Tibial nerve (tissue), 4 donors: ENCODE results near the gene PCYT1A. TPM values are rescaled to one million over a fixed set of nuclear protein-coding genes. Genes with fewer than 3 reads are reported as not detected.
A peak's percentile ranks its signal among the peaks of the same experiment; 100 is the strongest.

Experiments used
- DNase-seq, 2 donors: peaks; one replicate each; pipeline ENCODE4 v3.0.0-alpha.2; 2019; ENCODE audit warnings: low spot score in 2 of 2
- H3K27ac ChIP-seq, 4 donors: fragments of 200-600 bp; sonication (generic) in 3 of 4; one replicate each; pipeline ENCODE4 v1.5.1; 2017 to 2019; ENCODE audit warnings: mild to moderate bottlenecking in 1 of 4
- H3K27me3 ChIP-seq, 2 donors: fragments of 200-600 bp; sonication (generic) in 1 of 2; one replicate each; pipeline versions ENCODE4 v1.5.1 to v1.6.0; 2017 to 2019
- H3K36me3 ChIP-seq, 3 donors: fragments of 200-600 bp; sonication (generic); one replicate each; pipeline ENCODE4 v1.5.1; 2018 to 2019
- H3K4me1 ChIP-seq, 4 donors: fragments of 200-600 bp; sonication (generic) in 3 of 4; one replicate each; pipeline ENCODE4 v1.5.1; 2017 to 2019
- H3K4me3 ChIP-seq, 4 donors: fragments of 200-600 bp; sonication (generic) in 3 of 4; one replicate each; pipeline ENCODE4 v1.5.1; 2017 to 2019; ENCODE audit warnings: mild to moderate bottlenecking in 1 of 4, moderate library complexity in 1 of 4
- H3K9me3 ChIP-seq, 4 donors: fragments of 200-600 bp; sonication (generic) in 3 of 4; one replicate each; pipeline ENCODE4 v1.5.1; 2017 to 2019
- EP300 ChIP-seq, 2 donors: sonication (generic); formaldehyde crosslinking; IDR thresholded peaks; one replicate each; pipeline ENCODE4 v1.6.1; 2017; ENCODE audit warnings: antibody characterized with exemption in 2 of 2, mild to moderate bottlenecking in 1 of 2
- POLR2A ChIP-seq, 2 donors: fragments of 450-650 bp; IDR thresholded peaks; one replicate each; pipeline ENCODE4 v1.6.1; 2017; ENCODE audit warnings: antibody characterized with exemption in 2 of 2, mild to moderate bottlenecking in 2 of 2, moderate library complexity in 2 of 2
- WGBS, 2 donors: methylation state at CpG; one replicate each; pipeline ENCODE4 v1.1.5; 2018; 5-methylcytosine and 5-hydroxymethylcytosine counted together
- total RNA-seq, 4 donors: library from RNA; depleted of rRNA; stranded (reverse); fragments of >200 nt; gene quantifications; one replicate each; pipeline ENCODE4 v1.1.0, GENCODE V29; 2016
- TF ChIP-seq, protein P1 (sequence below), 5 experiments: fragments of 200-600 bp in 3 of 5; fragments of 450-650 bp in 2 of 5; sonication (generic) in 3 of 5; IDR thresholded peaks; one replicate each; pipeline ENCODE4 v1.5.1; 2016 to 2019; ENCODE audit warnings: antibody characterized with exemption in 5 of 5, mild to moderate bottlenecking in 3 of 5, moderate library complexity in 2 of 5

Gene PCYT1A
- total RNA-seq, 4 donors from 2014 or later, result 51.9 to 98.1 (median 73.0) TPM

DNA sequence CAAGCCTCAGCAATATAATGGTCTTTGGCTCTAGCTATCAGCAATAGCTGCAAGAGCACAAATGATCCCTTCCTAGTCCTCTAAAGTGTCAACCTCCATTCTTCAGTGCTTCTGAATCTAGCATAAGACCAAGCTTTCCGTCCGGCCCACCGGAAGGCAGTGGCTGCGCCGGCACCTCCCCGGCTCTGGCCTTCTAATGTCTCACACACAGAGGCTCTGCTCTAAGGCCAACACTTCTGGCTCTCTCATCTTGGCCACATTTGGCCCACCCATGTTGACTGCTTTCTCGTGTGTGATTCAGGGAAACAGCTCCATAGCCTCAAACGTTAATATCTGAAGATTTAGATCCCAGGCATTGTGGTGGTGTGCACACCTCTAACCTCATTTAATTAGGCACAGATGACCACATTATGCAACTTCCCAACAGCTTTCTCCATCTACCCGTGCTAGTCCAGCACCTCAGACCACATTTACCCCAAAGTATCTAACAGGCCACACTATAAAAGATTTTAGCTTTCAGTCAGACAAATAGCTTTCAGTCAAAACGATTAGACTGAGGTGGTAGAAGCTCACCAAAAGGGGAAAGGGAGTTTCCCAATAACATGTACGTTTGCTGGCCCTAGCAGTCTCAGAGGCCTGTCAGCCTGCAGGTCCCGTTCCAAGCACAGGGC lies 51.9 kb downstream of the PCYT1A start:
- WGBS, 2 donors, result 59 to 62% methylated on average over 12 of the region's 12 CpGs
- TF ChIP-seq EP300 (IDR thresholded peaks at IDR 0.05), result no peak
- no peak for TF ChIP-seq POLR2A (IDR thresholded peaks at IDR 0.05)
- TF ChIP-seq, protein P1, sequence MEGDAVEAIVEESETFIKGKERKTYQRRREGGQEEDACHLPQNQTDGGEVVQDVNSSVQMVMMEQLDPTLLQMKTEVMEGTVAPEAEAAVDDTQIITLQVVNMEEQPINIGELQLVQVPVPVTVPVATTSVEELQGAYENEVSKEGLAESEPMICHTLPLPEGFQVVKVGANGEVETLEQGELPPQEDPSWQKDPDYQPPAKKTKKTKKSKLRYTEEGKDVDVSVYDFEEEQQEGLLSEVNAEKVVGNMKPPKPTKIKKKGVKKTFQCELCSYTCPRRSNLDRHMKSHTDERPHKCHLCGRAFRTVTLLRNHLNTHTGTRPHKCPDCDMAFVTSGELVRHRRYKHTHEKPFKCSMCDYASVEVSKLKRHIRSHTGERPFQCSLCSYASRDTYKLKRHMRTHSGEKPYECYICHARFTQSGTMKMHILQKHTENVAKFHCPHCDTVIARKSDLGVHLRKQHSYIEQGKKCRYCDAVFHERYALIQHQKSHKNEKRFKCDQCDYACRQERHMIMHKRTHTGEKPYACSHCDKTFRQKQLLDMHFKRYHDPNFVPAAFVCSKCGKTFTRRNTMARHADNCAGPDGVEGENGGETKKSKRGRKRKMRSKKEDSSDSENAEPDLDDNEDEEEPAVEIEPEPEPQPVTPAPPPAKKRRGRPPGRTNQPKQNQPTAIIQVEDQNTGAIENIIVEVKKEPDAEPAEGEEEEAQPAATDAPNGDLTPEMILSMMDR (IDR thresholded peaks at IDR 0.05), result no peak
- peak overlapping the region in 2 of 4 donors; percentile 56 to 59 for H3K27ac ChIP-seq

DNA sequence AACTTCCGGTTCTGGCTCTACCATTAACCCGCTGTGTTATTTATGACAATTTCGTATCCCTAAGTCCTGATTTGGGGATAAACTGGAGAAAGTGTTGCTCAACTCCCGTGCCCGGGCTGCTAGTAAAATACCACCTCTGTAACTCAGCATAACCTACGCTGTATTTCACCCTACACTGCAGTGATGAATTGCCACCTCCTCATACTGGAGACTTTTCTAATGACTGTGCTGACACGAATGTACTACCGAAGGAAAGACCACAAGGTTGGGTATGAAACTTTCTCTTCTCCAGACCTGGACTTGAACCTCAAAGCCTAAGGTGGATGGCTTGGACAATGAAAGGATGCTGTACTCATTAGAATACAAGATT lies 54.7 kb downstream of the PCYT1A start:
- Histone ChIP-seq H3K27ac (no peak overlapping the region), H3K27me3 (no peaks in the 10 kb centered on the region), H3K9me3 (no peaks in the 10 kb centered on the region), H3K4me1 (peaks cover 0 to 10% (median 0%) of the 10 kb centered on the region in 4 donors), H3K4me3 (no peak overlapping the region), H3K36me3 (peaks cover 0 to 30% (median 0%) of the 10 kb centered on the region in 3 donors)
- TF ChIP-seq EP300 (IDR thresholded peaks at IDR 0.05) (no peak), POLR2A (IDR thresholded peaks at IDR 0.05) (no peak)
- TF ChIP-seq, protein P1 (IDR thresholded peaks at IDR 0.05), result no peak
- 86 to 91% methylated on average over 8 of the region's 8 CpGs for WGBS, 2 donors
- DNase-seq, result no peak

More for the DNA sequence above, 51.9 kb downstream of the PCYT1A start:
- Histone ChIP-seq H3K4me3 (no peak overlapping the region), H3K9me3 (no peaks in the 10 kb centered on the region), H3K27me3 (no peaks in the 10 kb centered on the region), H3K4me1 (peaks cover 0 to 3% (median 0%) of the 10 kb centered on the region in 4 donors), H3K36me3 (peaks cover 0 to 57% (median 5%) of the 10 kb centered on the region in 3 donors)
- peak in 1 of 2 donors; percentile 26 for DNase-seq

- no peak for DNase-seq
- WGBS, 2 donors, result 91 to 95% methylated on average over 12 of the region's 12 CpGs
- no peaks in the 10 kb centered on the region for H3K9me3 ChIP-seq
- H3K4me3 ChIP-seq, result no peak overlapping the region
- peaks cover 0 to 15% (median 0%) of the 10 kb centered on the region in 4 donors for H3K4me1 ChIP-seq
- H3K27me3 ChIP-seq, result no peaks in the 10 kb centered on the region
- H3K36me3 ChIP-seq, result peaks cover 0 to 24% (median 0%) of the 10 kb centered on the region in 3 donors
- no peak for TF ChIP-seq POLR2A (IDR thresholded peaks at IDR 0.05)
- TF ChIP-seq EP300 (IDR thresholded peaks at IDR 0.05), result no peak
- TF ChIP-seq, protein P1 (IDR thresholded peaks at IDR 0.05), result no peak
- no peak overlapping the region for H3K27ac ChIP-seq
Observed at GRCh38 chr3:196232154-196232881, 55.2 kb downstream of the PCYT1A start.

- 42 to 56% methylated on average over 17 to 23 of the region's 24 CpGs for WGBS, 2 donors
- no peak for DNase-seq
Observed at GRCh38 chr3:196227629-196228493, 59.7 kb downstream of the PCYT1A start.

More at GRCh38 chr3:196227629-196228493, 59.7 kb downstream of the PCYT1A start:
- TF ChIP-seq EP300 (IDR thresholded peaks at IDR 0.05), result no peak
- no peak for TF ChIP-seq POLR2A (IDR thresholded peaks at IDR 0.05)
- TF ChIP-seq, protein P1 (IDR thresholded peaks at IDR 0.05), result no peak
- H3K36me3 ChIP-seq, result peaks cover 0 to 5% (median 0%) of the 10 kb centered on the region in 3 donors
- peak overlapping the region in 1 of 4 donors; percentile 4 for H3K4me3 ChIP-seq
- peaks cover 0 to 16% (median 0%) of the 10 kb centered on the region in 4 donors for H3K4me1 ChIP-seq
- H3K27ac ChIP-seq, result no peak overlapping the region
- H3K27me3 ChIP-seq, result no peaks in the 10 kb centered on the region
- H3K9me3 ChIP-seq, result no peaks in the 10 kb centered on the region
